T47D (cell line): Measurements from ENCODE around the gene BRD1.
A peak's percentile ranks its signal among the peaks of the same experiment; 100 is the strongest.

Experiments
- DNase-seq, 2 experiments: peaks; one replicate each; pipeline versions ENCODE4 v3.0.0 to v3.0.0-alpha.2; 2011 to 2012; ENCODE audit warnings: low read depth in 1 of 2, low spot score in 1 of 2
- JUND ChIP-seq: IDR thresholded peaks from 2 replicates; pipeline ENCODE4 v1.6.1; 2012; ENCODE audit warnings: low read depth
- in situ Hi-C: cut with HindIII; loops from 2 replicates; pipeline ENCODE4 v1.10.0; 2016; ENCODE audit warnings: low sequenced_read_pairs, low pct_unique_long_range_greater_than_20kb

Gene BRD1

DNA sequence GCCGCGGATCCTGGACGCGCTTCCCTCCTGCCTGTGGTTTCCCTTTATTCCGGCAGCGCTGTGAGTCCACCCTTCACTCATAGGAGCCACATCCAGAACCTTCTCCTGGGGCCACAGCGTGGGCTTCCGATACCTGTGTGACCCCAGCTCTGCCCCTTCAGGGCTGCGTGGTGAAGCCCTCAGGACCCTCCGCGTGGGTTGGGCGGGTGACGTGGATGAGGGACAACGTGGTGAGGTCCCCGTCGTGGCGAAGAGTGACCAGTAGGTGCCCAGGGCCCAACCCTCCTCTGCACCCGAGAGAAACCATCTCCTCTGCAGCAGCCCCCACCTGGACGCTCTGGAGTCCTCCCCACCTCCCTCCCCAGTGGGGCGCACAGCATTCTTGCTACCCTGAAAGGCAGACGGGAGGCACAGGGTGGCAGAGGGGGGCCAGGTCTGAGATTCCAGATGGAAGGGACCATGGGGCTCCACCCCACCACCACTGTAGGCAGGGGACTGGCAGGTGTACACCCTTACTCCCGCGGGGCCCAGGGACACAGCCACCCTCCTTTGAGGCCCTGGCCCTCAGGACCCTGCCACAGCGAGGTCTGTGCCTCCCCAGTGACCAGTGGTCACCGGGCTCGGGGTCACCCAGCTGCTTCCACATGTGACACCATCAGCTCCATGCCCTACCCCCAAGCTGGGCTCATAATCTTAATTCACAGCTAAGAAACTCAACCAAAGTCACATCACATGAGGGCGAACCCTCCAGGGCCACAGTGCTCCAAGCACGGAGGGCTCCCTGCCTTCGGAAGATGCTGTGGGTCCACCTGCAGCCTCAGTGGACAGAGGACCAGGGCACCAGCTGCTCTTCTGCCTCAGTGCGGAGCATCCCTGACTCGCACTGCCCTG is 22.6 kb upstream of the BRD1 start:
- in situ Hi-C loops, result no loop called here
- TF ChIP-seq JUND, result no peak
- no peak for DNase-seq

DNA sequence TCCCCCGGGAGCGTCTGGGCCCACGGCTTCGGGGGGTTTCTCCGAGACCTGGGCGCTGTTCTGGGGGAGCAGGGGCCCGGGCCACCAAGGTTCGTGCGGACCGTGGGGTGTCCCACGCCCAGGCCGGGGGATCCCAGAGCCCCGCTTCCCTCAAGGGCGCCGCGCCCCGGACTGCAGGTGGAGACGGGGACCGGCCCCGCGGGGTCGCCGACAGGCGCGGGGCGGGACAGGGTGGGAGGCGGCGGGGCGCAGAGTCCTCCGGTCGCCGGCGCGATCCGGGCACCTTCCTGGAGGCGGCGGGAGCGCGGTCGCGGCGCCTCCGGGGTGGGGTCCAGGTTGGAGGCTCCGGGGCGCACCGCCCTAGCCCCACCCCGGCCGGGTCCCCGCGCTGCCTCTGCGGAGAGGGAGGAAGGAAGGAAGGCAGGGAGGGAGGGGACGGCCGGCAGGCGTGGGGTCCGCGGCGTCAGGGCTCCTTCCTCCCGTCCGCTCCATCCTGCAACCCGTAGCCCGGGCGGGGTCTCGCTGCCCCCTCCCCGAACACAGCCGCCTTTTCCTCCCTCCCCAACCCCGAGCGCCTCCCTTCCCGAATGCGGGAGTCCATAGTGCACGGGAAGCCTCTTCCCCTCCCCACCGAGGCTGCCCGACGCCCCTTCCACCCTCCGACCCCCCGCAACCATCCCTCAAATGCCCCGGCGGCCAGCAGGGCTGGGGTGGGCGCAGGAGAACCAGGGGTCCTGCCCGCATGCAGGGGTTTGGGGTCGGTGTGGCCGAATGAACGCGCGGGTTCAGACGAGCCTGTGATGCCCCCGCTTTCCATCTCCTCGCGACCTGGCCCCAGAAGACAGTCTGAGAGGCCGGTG is 21.7 kb upstream of the BRD1 start:
- in situ Hi-C loops, result no loop called here
- TF ChIP-seq JUND, result no peak
- DNase-seq, result no peak

DNA sequence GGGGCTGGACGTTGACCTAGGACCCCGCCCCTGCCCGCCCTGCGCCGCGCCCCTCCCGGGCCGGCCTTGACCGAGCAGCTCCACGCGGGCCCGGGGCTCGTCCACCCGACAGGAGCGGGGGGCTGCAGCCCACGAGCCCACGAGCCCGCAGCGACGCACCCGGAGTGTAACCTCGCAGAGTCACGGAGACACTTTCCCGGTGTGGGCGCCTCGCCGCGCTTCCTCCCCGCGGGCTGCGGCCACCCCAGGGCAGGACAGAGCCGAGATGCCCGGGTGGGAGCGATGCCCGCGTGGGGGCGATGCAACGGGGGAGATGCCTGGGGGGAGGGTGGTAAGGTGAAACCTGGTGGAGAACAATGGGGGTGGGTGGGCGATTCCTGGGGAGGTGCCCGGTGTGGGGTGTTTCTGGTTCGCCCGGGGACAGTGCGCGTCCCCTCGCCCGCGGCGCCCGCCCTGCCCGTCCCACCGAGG is 21.1 kb upstream of the BRD1 start:
- in situ Hi-C loops, result no loop called here
- no peak for TF ChIP-seq JUND
- DNase-seq, result no peak

DNA sequence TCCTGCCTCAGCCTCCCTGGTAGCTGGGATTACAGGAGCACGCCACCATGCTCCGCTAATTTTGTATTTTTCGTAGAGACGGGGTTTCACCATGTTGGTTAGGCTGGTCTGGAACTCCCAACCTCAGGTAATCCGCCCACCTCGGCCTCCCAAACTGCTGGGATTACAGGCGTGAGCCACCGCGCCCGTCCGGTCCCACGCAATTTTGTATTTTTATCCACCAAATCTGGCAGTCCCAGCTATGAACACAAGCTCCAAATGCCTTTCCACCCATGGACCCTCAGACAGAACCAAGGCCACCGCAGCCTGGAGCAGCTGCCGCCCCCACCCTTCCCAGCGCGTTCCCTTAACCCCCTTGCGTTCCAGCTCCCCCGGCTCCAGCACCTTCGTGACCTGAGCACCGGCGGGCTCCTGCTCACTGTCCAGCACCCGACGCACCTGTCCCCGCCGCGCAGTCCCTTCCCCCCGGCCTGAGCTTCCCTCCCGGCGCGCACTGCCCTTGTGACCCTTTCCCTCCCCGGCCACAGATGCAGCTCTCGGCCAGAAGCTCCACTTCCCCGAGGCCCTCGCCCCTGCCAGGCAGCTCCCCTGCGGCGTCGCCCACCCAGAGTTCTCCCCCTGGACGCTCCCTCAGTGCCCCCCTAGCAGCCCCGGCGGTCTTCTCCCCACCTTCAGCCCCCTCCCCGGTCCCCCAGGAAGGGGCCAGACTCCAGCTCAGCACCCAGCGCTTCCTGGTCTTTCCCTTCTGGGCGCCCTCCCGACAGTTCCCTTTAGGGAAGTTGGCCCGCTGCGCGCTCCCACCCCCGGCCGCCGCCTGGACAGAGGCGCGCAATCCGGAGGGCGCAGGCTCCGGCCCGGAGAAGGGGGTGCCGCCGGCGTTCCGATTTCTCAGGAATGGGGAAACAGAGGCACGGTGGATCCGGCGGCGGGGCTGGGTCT is 20.3 kb upstream of the BRD1 start:
- in situ Hi-C loops, result no loop called here
- no peak for TF ChIP-seq JUND
- no peak for DNase-seq

DNA sequence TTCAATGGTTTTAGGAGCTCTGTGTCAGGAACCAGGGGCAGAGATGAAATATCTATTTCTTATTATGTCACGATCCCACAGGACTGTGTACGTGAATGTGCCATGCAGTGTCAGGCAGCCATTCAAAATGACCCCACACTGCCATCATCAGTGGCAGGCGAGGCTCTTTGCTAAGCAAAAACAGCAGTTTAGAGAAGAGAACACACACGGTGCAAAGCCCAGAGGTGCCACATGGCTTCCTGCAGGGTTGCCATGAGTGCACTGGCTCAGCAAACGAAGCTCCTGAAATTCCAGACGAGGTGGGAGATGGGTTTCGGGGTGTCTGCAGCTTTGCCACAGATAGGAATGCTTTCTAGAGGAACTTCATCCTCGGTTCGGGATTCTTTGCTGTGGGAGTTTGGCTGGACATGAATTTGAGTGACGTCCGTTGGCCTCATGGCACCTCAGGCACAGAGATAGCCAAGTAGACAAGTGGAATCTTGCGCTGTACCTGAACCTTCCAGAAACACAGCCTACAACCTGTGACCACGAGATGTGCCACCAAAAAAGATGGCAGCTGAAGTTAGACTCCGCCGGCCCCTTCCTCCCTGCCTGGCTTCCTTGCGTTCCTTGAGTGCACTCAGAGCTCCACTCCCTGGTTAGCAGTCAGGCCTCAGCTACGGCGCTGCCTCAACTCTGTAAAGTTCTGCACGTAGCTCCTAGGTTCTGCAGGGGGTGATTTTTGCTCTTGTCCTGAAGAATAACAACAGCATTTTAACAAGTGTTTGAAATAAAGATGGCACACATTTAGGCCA is 18.2 kb upstream of the BRD1 start:
- no peak for TF ChIP-seq JUND
- no peak for DNase-seq
- in situ Hi-C loops, result no loop called here

DNA sequence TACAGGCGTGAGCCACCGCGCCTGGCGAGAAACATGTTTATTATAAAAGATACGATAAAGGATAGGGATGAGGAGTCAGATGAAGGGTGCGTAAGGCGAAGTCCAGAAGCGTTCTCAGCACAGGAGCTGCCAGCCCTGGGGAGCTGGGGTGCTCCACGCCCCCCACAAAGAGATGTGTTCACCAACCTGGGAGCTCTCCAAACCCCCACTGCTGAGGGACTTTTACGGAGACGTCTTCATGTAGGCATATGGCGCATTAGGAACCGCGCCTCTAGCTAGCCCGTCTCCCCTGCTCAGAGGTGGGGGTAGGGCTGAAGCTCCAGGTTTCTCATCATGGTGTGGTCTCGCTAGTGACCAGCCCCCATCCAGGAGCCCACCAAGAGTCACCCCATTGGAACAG is 17.6 kb upstream of the BRD1 start:
- TF ChIP-seq JUND, result no peak
- in situ Hi-C loops, result no loop called here
- DNase-seq, result no peak

DNA sequence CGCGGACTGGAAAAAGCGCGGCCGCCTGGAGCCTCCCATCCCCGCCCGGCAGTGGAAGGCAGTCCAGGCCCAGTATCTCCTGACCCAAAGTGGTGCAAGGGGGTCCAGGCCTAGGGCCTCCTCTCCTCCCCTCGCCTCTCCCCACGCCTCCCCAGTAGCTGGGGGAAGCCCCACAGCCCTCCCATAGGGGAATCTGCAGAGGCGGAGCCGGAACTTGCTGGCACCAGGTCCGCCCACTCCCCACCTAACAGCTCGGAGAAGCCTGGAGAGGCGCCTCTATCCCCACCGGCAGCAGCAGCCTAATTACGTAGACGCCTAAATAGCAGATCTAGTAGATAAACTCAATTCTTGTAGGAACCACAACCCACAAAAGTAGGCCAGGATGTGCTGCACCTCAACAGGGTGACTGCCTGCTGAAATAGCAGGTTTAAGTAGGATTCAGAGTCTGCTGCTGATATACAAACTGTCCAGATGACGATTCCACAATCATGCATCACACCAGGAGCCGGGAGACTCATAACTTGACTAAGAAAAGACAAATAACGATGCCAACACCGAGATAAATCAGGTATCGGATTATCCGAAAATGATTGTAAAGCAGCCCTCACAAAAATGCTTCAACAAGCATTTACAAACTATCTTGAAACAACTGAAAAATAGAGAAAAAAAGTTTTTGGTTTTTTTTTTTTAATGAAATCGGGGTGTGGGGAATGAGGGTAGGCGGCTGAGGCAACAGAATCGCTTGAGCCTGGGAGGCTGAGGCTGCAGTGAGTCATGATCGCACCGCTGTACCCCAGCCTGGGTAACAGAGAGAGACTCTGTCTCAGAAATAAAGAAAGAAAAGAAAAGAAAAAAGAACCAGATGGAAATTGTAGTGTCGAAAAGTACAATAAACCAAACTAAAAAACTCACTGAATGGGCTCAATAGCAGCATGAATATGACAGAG is 11.4 kb upstream of the BRD1 start:
- no peak for TF ChIP-seq JUND
- no peak for DNase-seq
- in situ Hi-C loops, result no loop called here

DNA sequence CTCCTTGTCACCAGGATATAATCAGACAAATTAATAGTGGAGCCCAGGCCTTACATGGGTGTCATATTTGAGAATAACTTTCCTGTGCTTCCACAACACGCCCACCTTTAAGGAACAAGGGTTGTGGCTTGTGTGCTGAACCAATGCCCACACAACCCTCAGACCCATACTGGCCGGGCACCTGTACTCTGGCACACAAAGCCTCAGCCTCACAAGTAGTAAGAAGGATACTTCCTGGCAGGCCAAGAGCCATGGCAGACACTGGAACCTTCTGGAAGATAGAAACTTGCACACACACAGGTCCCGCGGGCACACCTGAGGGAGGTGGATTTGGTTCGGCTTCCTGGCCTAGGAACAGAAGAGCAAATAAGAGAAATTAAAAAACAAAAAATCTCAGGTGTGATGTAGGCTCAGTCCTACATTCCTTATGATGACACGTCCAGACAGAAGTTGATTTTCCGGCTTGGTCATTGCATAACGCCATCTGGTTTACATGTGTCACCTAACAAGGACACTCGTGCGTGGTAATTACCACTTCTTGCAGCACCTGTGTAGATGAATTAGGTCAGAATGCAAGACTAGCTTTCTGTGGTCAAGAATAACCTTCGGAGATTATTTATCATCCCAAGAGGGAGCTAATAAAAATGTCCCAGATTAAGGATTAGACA is 5.8 kb upstream of the BRD1 start:
- DNase-seq, result peak; percentile 53 to 92
- TF ChIP-seq JUND, result no peak
- in situ Hi-C loops, result no loop called here

DNA sequence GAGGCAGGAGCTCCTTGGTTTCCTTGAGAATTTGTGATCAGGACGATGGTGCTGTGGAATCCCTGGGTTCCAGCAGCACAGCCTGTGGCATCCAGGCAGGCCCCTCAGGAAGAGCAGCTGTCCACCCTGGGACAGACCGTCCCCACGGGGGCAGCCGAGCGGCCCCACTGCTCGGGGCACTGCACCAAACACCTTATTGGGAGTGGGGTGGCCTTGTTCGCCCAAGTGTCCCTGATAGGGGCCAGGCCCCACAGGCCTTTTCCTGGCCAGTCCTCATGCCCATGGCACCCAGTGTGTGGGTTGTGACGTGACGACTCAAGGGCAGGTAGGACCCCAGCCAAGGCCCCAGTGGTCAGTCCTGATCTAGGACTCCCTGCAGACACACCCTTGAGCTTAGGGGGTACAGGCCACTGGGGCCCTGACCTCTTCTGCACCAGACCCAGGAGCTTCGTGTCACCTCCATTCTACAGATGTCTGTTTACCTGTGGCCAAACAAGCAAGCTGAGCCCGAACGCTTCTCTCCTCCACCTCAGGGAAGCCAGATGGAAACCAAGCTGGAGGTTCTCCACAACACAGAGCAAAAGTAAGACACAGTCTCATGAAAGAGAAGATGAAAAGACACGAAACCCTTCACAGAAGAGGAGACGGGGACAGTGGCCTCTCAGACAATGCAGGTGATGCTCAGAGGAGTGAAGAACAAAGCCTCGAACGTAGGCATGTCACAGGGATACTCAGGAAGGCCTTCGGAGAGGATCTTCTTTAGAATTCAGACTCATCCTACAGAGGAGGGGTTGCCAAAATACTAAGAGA is 1.6 kb upstream of the BRD1 start:
- in situ Hi-C loops, result no loop called here
- TF ChIP-seq JUND, result no peak
- no peak for DNase-seq
